ENCODE data around the gene DDX24.
A peak's percentile ranks its signal among the peaks of the same experiment; 100 is the strongest.

The DDX24 gene

DNA sequence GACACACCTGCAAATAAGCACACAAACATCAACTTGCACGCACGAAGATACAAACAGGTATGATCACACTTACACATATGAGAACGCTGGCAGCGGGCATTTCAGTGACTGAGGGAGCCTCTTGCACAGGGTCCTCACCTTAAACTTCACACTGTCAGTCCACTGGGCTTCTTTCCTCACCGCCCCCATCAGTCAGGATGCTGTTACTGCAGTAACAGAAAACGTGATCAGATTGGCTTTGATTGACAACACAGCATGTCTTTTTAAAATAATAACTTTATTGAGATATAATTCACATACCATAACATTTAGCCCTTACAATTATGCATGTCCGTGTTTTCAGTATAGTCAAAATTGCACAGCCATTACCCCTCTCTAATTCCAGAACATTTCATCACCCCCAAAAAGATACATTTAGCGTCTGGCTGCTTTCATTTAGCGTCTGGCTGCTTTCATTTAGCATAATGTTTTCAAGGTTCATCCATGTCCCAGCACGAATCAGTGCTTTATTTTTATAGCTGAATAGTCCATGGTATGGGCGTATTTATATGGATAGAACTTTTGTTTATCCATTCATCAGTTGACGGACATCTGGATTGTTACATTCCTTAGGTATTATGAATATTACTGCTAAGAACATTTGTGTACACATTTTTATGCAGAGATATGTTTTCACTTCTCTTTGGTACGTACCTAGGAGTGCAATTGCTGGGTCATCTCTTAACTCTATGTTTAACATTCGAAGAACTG is 75.5 kb downstream of the DDX24 start:
- DNase-seq = no peak

DNA sequence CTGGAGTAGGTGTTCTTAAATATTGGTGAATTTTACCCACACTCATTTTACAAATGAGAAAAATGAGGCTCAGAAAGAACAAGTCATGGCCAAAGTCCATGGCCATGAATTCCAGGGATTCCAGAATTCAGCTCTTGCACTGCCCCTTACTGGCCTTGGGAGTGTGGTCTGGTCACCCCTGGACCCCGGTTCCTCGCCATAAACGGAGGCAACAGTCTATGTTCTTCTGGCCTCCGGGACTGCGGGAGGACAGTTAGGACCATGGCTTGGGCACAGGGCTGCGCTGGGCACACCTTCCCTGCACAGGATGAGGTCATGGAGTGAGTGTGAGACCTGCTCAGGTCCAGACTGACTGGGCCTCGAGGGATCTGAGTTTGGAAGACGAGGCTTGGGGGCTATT is 77.0 kb downstream of the DDX24 start:
- no peak for DNase-seq

DNA sequence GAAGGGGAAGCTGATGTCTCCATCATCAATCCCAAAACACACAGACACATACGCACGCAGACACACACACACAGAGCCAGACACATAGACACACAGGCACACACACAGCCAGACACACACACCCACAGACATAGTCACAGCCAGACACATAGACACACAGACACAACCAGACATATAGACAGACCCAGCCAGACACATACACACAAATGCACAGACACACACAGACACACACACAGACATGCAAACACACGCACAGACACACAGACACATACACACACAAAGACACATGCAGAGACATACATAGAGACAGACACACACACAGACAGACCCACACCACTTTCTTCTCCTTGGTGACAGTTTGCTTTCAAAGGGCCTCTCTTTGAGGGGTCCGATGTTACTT is 77.6 kb downstream of the DDX24 start:
- DNase-seq = no peak

DNA sequence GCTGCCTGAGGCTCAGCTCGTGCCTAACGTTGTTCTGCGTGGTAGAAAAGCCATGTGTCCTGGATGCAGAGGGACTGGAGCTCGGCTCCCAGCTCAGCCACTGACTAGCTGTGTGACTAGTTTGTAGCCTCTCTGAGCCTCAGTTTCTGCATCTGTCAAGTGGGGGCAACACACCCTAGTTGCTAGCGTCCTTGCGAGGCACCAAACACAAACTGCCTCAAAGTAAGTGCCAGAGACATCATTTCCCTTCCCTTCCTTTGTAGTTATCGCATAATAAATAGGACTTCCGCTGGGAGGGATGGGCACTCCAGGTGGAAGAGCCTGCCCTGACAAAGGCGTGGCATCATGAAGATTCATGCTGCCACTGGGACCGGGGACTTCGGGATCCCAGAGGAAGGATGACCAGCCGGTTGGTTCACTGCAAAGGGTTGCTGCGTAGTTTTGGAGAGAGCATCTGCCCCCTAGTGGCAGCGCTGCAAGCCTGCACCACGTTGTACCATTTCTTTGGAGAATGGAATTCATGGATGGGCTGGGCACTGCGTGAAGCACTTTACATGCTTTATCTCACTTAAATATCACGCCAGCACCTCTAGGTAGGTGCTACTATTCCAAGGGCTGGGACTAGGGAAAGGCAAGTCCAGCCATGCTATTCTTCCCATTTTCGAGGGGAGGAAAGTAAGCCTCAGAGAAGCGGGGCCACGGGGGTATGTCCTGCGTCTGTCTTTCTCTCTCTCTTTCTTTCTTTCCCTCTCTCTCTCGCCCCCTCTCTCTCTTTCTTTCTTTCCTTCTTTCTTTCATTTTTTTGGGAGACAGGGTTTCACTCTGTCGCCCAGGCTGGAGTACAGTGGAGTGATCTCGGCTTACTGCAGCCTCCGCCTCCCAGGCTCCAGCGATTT is 79.3 kb downstream of the DDX24 start:
- DNase-seq = peak; percentile 65

DNA sequence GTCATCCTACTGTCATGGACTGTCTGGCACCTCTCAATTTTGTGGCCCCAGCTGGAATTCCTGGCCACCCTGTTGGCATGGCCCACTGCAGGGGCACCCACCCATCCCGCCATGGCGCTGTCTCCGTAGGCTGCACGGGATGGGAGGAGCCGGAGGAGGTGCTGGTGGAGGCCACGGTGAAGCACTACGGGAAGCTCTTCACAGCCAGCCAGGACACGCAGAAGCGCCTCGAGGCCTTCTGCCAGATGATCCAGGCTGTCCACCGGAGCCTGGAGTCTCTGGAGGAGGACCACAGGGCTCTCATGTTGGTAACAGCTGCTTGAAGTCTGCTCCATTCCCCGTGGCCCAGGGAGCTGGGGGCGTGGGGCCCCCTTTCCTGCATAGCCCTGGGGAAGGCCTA is 80.0 kb downstream of the DDX24 start:
- no peak for DNase-seq

DNA sequence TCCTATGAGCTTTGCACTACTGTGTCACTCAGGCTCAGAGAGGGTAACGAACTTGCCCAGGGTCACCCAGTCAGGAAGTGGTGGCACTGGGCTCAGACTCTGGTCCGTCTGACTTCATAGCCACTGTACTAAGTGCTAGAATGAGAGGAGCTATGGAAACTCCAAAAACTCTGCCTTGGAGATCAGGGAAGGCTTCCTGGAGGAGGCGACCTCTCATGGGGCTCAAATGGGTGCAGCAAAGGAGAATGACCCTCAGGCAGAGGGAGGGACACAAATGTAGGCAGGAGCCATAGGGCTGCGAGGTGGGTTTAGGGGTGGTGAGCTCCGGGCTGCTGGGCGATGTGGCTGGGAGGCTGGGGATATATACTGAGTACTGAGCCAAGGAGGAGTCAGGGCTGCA is 80.7 kb downstream of the DDX24 start:
- DNase-seq = no peak

DNA sequence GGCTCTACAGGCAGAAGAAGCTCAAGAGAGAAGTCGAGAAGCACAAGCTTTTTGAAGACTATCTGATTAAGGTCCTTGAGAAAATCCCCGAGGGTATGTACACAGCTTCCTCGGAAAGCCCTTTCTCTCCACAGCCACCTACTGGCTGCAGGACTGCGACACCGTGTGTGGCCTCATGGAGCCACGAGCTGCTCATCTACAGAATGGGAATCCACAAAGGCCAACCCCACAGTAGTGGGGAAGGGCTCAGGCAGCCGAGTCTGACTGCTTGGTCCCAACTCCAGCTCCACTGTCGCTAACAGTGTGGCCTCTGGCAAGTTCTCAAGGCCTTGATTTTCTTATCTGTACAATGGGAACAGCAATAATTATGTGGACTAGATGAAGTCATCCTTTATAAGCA is 81.4 kb downstream of the DDX24 start:
- DNase-seq = no peak

DNA sequence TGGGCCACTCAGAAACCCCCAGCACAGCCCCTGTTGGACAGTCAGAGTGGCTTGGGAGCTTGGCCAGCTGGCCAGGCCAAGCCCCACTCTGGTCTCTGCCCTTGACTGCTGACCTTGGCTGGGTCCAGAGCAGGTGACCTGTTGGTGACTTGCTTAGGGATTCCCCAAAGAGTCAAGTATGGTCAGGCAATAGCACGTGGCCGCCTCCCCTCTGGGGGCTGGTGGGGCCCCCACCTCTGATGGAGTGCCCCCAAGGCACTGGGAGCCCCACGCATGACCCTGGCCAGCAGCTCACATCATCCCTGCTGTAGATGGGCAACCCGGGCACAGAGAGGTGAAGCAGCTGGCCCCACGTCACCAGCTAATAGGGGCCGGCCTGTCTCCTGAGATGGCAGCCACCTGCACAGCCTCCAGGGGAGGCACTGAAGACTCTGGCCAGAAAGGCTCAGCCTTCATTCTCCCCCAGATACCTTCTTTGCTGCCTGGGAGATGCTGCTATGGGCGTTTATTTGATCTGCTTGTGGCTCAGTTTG is 82.1 kb downstream of the DDX24 start:
- no peak for DNase-seq
